HG02943 (cell line): ENCODE results near the gene HLF.

Experiments
- ATAC-seq: cut with Tn5 transposase; IDR thresholded peaks from one replicate; pipeline ENCODE4 v1.9.1; 2021; ENCODE audit warnings: mild to moderate bottlenecking, low read depth, moderate library complexity; ENCODE audit not compliant: unreplicated experiment

HLF gene

DNA sequence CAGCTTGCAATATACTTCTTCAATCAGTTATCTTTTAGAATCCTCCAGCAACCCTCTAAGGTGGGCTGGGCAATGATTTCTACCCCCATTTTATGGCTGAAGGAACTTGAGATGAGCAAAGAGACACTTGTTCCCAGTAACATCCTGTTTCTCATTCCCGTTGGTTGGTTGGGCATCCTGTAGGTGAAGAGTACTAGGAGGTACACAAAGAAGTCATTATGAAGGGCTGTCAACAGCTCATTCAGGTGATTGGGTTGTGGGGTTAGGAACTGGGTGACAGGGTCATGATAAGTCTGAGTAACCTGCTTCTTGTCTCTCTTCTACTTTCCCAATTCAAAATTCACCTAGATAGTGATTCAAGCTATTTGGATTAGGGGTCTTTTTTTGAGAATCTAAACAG lies 80.4 kb downstream of the HLF start:
- no peak for ATAC-seq

DNA sequence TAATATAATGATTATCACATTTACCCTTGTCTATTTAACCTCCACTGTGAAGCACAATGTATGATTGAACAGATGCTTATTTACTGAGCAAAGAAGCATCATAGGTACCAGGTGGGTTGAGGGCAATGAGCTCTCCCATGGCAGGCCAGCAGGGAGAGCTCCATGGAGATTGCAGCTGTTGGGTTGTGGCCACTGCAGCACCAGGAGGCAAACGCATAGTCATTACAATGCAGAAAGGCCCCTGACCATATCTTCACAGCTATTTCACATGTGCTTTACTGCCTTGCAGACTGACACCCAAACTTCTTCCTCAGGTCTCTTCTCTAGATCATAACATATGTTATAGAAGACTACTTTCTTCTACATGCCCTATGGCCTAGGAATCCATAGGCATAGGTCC lies 81.9 kb downstream of the HLF start:
- ATAC-seq: no peak

DNA sequence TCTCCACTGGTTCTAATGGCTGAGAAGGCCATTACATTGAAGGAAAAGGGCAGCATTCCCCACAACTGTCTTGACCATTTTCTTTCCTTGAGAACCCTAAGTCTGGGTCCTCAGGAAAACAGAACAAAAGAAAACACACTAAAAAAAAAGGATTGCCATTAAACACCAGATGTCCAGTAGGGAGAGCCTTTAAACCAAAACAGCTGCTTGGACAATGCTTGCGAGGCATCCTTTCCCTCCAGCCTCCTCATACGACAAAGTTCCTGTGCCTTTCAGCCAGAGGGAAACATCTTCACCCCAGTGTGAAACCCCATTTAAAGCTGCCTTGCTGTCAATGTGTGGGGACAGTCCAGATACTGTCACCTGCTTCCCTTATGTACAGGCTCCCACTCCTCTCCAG lies 82.6 kb downstream of the HLF start:
- no peak for ATAC-seq

DNA sequence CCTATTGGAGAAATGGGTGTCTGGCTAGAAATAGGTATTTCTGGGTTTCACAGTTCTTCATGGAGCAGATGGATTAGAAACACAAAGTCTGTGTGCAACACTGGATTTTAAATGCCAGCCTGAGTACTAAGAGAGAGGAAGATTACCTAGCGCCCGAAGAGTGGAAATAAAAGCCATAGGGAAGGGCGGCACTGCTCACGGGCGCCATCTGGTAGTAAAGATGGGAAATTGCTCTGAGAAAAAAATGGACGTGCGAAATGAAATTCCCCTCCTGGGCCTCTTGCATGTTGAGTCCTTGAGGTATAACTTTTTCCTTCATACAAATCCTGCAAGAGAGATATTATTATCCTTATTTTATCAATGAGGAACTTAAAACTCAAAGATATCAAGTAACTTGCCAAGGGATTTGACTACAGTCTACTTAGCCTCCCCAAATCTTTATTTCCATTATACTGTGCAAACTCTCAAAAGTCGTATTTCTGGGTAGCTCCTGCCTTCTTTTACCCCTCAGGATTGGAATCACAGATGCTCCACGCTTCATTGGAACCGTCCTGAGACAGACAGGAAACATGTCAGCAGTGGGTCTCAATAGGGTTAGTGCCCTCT lies 84.1 kb downstream of the HLF start:
- no peak for ATAC-seq

DNA sequence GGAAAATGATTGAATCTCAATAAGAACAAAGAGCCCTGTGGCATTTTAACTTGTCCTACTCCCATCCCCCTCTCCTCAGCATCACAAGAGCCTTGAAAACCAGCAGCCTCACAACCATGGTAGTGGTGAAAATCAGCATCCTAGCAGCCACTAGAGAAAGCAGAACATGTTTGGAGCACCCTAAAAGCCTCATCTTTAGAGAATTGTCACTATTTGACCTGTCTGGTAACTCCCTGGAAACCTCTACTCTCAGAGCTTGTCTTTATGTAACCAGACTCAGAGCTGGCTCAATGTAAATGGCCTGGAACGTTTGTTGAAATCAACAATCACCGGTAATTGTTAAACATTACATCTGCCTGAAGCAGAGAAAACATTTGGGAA lies 86.1 kb downstream of the HLF start:
- ATAC-seq: no peak

DNA sequence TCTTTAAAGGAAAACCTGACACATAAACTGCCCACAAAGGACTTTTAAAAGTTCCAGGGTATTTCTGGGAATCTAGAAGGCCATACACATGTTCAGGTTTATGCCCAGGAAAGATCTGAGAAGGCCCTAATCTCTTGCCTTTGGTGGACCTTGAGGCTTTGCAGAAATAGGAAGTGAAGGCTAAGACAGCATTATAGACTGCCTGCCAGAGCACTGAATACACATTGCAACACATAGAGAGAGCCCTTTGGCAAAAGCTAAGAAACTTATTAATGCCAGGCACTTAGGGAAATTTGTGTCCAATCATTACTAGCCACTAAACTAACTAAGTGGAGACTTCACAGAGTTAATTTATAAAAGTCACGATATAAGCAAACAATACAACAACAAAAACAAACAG lies 86.5 kb downstream of the HLF start:
- no peak for ATAC-seq

DNA sequence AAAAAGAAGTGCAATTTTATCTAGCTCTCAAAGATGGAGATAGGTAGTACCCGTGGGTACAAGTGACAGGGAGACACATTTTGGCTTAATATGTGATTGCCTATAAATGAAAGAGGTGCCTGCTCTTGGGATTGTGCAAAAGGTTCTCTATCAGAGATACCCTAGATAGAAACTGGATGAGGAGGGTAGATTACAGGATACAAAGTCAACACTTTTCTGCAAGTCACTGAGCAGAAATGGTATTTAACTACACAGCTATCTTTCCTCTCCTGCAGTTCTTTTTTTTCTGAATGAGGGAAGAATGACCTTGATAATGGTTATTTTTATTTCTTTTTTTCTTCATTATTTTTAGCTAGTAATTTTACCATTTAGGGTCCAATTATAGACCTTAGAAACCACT lies 89.2 kb downstream of the HLF start:
- ATAC-seq: no peak

DNA sequence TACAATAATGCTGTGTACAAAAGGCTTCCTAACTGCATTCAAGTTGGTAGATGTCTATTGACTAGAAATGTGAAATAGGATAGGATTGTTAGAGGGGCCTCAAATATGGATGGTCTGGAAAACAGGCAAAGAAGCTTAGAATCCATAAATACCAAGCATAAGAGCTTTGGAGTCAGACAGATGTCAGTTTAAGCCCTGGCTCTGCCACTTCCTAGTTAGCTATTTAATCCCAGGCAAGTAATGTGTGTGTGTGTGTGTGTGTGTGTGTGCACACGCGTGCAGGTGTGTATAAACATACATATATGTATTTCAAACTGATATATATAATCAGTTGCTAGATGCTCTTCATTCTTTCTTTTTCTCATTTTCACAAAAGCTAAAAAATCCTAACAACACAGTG lies 90.2 kb downstream of the HLF start:
- no peak for ATAC-seq

DNA sequence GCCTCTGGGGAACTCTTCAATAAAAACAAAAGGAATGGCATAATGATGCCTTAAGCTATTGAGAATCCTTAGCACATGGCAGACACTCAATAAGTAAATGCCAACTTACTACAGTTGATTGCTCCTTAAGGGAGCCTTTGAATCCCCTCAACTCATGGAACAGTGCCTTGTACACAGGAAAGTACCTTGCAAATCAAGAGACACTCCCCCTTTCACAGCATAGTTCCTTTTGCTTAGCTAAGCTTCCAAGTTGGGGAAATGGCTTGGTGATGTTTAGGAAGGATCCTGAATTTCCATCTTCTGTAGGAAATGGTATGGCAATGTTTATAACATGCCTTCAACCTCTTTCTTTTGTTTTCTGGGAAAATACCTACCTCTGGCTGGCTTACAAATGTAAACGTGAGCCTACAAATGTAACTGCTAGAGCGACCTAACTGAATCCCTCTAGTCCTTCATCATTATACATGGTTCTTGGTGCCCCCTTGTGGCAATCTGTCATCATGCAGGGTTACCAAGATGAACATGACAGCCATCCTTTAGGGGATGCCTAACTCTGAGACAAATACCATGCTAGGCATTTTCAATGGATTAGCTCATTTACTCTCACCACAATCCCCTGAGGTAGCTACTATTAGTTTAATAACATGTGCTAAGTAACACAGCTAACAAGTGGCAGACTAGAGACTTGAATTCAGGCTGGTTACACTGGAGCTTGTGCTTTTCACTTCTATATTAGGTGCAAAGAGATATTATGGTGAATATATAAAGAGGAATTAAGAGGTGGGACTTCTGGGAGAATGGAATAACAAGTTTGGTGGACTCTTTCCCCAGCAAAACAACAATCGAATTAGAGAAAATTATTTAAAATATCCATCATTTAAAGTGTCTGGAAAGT lies 91.9 kb downstream of the HLF start:
- ATAC-seq: peak; percentile 88

DNA sequence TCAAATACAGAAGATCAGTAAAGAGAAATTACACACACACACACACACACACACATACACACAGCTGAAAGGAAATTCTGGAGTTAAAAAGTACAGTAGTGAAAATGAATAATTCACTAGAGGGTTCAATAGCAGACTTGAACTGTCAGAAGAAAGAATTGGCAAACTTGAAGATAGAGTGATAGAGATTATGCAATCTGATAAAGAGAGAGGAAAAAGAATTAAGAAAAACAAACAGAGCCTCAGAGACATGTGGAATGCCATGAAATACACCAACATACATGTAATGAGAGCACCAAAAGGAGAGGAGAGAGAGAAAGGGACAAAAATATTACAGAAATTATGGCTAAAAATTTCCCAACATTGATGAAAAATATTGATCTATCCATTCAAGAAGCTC lies 96.2 kb downstream of the HLF start:
- ATAC-seq: no peak

DNA sequence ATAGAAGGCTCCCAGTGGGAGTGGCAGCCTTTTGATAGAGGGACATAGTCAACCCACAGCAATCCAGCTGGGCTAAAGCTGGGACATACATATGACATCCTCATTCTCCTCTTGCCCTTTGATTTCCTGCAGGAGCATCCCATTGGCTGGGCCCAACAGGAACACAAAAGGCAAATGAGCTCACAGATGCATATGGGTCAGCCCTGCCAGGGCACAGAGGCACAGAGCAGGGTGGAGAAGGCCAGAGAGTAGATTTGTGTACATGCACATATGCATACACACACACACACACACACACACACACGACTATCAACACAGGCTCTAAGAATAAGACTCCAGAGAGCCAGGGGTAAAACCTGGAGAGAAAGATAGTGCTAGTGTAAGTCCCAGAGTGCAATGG lies 98.3 kb downstream of the HLF start:
- no peak for ATAC-seq

DNA sequence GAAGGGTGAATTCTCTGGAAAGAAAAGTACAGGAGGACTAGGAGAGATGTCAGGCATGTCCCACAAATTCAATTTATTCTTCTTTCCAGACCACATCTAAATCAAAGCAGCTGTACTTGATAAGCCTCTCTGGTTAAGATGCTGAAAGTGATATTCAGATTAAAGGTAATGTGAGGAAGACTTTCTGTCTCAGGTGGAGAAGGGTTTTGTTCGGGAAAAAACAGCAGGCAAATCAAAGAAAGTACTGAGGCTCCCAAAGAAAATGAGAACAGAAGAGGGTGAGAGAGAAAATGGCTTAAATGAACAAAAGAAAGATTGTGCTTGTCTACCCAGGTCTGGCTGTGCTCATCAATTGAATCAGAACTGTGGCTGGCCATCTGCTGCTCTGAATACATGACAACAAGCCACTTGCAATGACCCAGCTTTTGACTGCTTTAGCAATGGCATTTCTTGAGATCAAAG lies 101.3 kb downstream of the HLF start:
- ATAC-seq: no peak

DNA sequence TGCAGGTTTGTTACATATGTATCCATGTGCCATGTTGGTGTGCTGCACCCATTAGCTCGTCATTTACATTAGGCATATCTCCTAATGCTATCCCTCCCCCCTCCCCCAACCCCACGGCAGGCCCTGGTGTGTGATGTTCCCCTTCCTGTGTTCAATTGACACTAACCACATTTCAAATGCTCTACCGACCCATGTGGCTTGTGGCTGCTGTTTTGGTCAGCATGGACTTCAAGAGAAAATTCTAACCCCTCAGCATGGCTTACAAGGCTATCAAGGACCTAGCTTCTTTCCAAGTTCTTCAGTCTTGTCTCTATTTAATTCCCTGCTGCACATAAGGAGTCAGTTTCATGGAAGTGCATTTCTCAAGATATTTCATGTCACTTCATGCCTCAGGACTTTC lies 103.9 kb downstream of the HLF start:
- ATAC-seq: no peak
